Measurements from ENCODE around the gene MRPS10.

Gene MRPS10

DNA sequence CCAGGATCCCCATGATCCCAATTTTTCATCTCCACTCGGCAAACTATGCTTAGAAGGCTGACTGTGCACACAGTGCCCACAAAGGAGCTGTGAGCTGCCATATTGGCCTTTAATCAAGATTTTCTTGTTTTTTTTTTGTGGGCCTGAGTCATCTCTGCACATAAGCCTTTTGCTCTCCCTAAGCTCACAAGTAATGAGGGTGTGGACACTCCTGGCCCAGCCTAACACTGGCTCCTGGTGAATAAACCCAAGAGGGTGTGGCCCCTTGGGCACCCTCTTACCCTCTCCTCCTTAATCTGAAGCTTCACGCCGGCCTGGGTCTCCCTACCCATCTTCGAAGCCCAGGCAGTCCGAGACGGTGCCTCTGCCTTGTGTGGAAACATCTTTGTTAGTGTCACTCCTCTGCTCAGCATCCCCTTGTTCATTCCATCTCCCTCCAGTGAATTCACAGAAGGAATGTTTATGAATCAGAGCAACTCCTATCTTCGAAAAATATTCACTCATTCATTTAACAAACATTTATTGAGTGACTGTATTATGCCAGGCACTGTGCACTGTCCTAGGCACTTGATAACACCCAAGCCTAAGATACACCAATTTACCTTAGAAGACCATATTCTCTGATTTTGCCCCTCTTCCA, 22.2 kb upstream of the MRPS10 start:
- H3K27me3 ChIP-seq (replicated peaks; ENCODE audit: control insufficient read depth, insufficient read depth, low read length, poor library complexity, severe bottlenecking) = no peaks in the 10 kb centered on the region
- no peaks in the 10 kb centered on the region for H3K4me1 ChIP-seq (ENCODE audit: control insufficient read depth, insufficient read depth, low read length, poor library complexity, severe bottlenecking)
- no peak overlapping the region for H3K27ac ChIP-seq (ENCODE audit: insufficient read depth, low read length, poor library complexity, severe bottlenecking)
- peaks cover 45% of the 10 kb centered on the region for H3K36me3 ChIP-seq (ENCODE audit: control insufficient read depth, insufficient read depth, low read length)
- no peak overlapping the region for H3K4me3 ChIP-seq (ENCODE audit: insufficient read depth, low read depth, low read length, poor library complexity, severe bottlenecking)
- DNase-seq = no peak
- no peaks in the 10 kb centered on the region for H3K9me3 ChIP-seq (ENCODE audit: control insufficient read depth, low read length)

DNA sequence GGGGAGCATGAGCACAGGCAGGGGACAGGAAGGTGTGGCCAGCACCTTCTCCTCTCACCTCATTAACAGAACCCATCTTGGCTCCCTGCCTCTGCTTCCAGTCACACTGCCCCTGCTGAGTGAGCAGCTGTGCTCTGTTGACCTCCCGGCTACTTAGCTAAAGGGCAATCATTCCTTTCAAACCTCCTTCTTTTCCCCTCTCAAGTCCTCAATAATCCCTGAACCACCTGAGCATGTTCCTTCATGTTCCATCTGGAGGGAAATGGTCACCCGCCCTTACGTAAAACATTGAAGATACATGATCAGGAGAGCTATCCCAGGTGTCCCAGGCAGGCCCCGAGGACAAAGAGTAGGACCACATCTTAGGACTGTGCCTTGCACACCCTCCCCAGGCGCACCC, 21.7 kb upstream of the MRPS10 start:
- H3K27me3 ChIP-seq (replicated peaks; ENCODE audit: control insufficient read depth, insufficient read depth, low read length, poor library complexity, severe bottlenecking) = no peaks in the 10 kb centered on the region
- peaks cover 40% of the 10 kb centered on the region for H3K36me3 ChIP-seq (ENCODE audit: control insufficient read depth, insufficient read depth, low read length)
- H3K27ac ChIP-seq (ENCODE audit: insufficient read depth, low read length, poor library complexity, severe bottlenecking) = no peak overlapping the region
- no peaks in the 10 kb centered on the region for H3K9me3 ChIP-seq (ENCODE audit: control insufficient read depth, low read length)
- DNase-seq = no peak
- no peak overlapping the region for H3K4me3 ChIP-seq (ENCODE audit: insufficient read depth, low read depth, low read length, poor library complexity, severe bottlenecking)
- H3K4me1 ChIP-seq (ENCODE audit: control insufficient read depth, insufficient read depth, low read length, poor library complexity, severe bottlenecking) = no peaks in the 10 kb centered on the region

DNA sequence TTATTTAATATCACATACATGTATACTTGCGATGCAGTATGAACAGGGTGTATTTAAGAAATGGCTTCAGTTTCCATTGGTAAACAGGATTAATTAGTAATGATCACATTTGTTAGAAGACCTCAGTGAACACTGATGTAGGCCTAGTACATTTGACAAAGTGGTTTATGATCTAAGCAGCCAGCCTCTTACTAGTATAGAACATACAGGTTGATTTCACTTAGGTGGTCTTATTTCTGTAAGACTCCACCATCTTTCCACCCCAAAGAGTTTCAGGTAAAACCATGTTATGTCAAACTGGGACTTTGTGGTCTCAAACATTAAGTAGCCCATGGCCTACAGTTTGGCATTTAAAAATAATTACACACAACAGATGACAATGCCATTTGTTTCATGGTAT, 20.2 kb upstream of the MRPS10 start:
- Histone ChIP-seq H3K36me3 (ENCODE audit: control insufficient read depth, insufficient read depth, low read length) (peaks cover 39% of the 10 kb centered on the region), H3K27ac (ENCODE audit: insufficient read depth, low read length, poor library complexity, severe bottlenecking) (no peak overlapping the region), H3K27me3 (replicated peaks; ENCODE audit: control insufficient read depth, insufficient read depth, low read length, poor library complexity, severe bottlenecking) (no peaks in the 10 kb centered on the region)

DNA sequence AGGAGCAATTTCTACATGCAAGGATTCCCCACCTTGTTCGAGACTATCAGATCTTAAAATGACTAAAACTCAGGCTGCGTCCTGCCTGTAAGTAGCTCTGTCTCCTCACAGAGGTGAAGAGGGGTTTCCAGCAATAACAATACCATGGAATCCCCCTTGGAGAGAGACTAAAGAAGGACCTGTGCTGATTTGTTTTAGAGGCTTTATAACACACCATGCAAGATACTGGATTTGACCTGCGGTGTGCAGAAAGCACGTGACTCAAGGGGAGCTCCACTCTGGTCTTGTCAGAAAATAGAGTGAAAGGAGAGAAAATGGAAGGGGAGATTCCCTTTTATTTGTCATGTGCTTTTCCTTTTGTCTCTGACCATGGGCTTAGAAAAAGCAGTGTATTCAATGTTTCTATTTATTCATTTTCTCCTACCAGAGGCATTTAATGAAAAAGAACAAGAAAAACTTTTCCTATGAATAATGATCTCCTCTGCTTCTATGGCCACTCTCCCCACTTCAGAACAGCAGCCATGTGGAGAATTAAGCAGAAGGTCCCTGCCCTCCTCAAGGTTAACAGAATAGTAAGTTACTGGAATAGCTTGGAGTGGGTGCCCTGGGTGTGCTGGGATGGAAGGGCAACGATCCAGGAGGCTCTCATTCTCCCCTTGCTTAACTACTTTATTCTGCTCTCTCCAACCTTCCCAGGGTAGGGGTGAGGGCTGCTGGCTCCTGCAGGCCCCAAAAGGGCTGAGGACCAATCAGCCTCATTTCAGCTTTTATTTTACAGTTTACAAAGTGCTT, 19.2 kb upstream of the MRPS10 start:
- Histone ChIP-seq H3K27ac (ENCODE audit: insufficient read depth, low read length, poor library complexity, severe bottlenecking) (no peak overlapping the region), H3K9me3 (ENCODE audit: control insufficient read depth, low read length) (no peaks in the 10 kb centered on the region), H3K36me3 (ENCODE audit: control insufficient read depth, insufficient read depth, low read length) (peaks cover 29% of the 10 kb centered on the region), H3K4me3 (ENCODE audit: insufficient read depth, low read depth, low read length, poor library complexity, severe bottlenecking) (no peak overlapping the region), H3K27me3 (replicated peaks; ENCODE audit: control insufficient read depth, insufficient read depth, low read length, poor library complexity, severe bottlenecking) (no peaks in the 10 kb centered on the region), H3K4me1 (ENCODE audit: control insufficient read depth, insufficient read depth, low read length, poor library complexity, severe bottlenecking) (no peaks in the 10 kb centered on the region)
- DNase-seq = no peak

More for the DNA sequence above, 20.2 kb upstream of the MRPS10 start:
- DNase-seq = no peak
- Histone ChIP-seq H3K4me1 (ENCODE audit: control insufficient read depth, insufficient read depth, low read length, poor library complexity, severe bottlenecking) (no peaks in the 10 kb centered on the region), H3K9me3 (ENCODE audit: control insufficient read depth, low read length) (no peaks in the 10 kb centered on the region), H3K4me3 (ENCODE audit: insufficient read depth, low read depth, low read length, poor library complexity, severe bottlenecking) (no peak overlapping the region)

DNA sequence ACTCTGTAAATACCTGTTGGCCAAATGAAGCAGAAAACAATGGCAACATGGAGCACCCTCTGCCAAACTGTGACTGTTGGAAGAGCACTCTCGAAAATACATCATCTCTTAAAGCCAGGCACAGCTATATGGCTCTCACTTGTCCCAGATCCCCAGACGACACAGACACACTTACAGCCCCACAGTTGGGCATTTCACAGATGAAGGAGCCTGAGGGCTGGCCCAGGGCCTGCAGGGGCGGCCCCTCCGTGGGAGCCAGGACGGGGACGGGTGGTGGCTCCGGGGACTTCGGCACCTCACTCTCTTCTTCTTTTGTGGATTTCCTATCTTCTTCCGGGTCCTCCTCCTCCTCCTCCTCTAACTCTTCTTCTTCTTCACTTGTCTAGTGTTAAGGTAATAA, 18.4 kb upstream of the MRPS10 start:
- no peak overlapping the region for H3K4me3 ChIP-seq (ENCODE audit: insufficient read depth, low read depth, low read length, poor library complexity, severe bottlenecking)
- H3K27me3 ChIP-seq (replicated peaks; ENCODE audit: control insufficient read depth, insufficient read depth, low read length, poor library complexity, severe bottlenecking) = no peaks in the 10 kb centered on the region
- no peak for DNase-seq
- H3K27ac ChIP-seq (ENCODE audit: insufficient read depth, low read length, poor library complexity, severe bottlenecking) = no peak overlapping the region
- peaks cover 27% of the 10 kb centered on the region for H3K36me3 ChIP-seq (ENCODE audit: control insufficient read depth, insufficient read depth, low read length)
- no peaks in the 10 kb centered on the region for H3K9me3 ChIP-seq (ENCODE audit: control insufficient read depth, low read length)
- no peaks in the 10 kb centered on the region for H3K4me1 ChIP-seq (ENCODE audit: control insufficient read depth, insufficient read depth, low read length, poor library complexity, severe bottlenecking)

DNA sequence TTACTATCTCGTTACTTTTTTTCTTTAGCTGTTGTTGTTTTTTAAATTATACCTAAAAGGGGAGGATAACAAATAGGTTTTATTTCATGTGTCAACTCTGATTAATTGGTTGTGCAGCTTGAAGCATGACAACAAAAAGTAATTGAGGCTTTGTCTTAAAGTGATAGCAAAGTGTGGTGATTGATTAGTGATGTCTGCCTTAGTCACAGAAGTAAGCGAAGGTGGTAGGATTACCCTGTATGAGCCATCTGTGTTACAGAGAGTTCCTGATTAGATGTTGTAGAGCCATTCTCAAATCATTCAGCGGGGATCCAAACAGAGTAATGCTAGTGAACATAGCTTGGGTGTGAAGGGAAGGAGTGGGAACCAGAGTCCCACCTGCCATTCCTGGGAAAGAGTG, 14.4 kb upstream of the MRPS10 start:
- H3K4me3 ChIP-seq (ENCODE audit: insufficient read depth, low read depth, low read length, poor library complexity, severe bottlenecking) = no peak overlapping the region
- peaks cover 22% of the 10 kb centered on the region for H3K36me3 ChIP-seq (ENCODE audit: control insufficient read depth, insufficient read depth, low read length)
- no peaks in the 10 kb centered on the region for H3K9me3 ChIP-seq (ENCODE audit: control insufficient read depth, low read length)
- no peaks in the 10 kb centered on the region for H3K27me3 ChIP-seq (replicated peaks; ENCODE audit: control insufficient read depth, insufficient read depth, low read length, poor library complexity, severe bottlenecking)
- H3K4me1 ChIP-seq (ENCODE audit: control insufficient read depth, insufficient read depth, low read length, poor library complexity, severe bottlenecking) = no peaks in the 10 kb centered on the region
- DNase-seq = no peak
- H3K27ac ChIP-seq (ENCODE audit: insufficient read depth, low read length, poor library complexity, severe bottlenecking) = no peak overlapping the region

DNA sequence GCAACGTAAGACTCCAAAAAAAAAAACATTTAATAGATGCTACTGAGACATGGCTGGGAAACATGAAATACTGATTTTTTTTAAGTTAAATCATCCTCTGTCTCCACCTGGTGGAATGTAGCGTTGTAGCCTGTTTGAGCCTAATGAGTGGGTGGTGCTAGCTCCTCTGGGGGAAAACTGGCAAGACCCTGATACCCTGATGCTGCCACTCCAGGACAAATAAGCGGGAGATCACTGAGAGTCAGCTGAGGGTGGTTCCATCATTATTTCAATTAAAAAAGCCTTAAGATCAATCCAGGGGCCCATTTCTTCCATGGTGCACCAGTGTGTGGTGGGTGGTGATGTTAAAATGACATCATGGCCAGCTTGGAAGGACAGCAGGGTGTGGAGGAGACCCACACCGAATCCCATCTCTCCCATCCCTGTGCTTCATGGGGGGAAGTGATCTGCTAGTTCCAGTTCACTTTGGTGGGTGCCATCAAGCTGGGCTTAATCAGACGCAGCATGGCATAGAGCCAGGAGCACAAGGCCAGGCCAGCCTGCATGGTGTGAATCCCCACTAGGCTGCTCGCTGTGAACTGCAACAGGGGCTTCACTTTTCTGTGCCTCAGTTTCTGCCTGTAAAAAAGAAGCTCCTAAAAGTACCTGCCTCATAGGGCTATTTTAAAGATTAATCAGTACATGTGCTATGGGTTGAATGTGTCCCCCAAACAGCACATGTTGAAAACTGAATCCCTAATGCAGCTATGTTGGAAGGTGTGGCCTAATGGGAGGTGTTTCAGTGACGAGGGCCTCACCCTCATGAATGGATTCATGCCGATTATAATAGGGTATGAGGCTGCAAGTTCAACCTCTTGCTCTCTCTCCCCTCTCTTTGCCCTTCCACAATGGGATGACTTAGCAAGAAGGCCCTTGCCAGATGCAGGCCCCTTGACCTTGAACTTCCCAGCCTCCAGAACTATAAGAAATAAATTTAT, 13.0 kb upstream of the MRPS10 start:
- Histone ChIP-seq H3K9me3 (ENCODE audit: control insufficient read depth, low read length) (no peaks in the 10 kb centered on the region), H3K36me3 (ENCODE audit: control insufficient read depth, insufficient read depth, low read length) (peaks cover 18% of the 10 kb centered on the region), H3K4me1 (ENCODE audit: control insufficient read depth, insufficient read depth, low read length, poor library complexity, severe bottlenecking) (no peaks in the 10 kb centered on the region), H3K27me3 (replicated peaks; ENCODE audit: control insufficient read depth, insufficient read depth, low read length, poor library complexity, severe bottlenecking) (no peaks in the 10 kb centered on the region), H3K4me3 (ENCODE audit: insufficient read depth, low read depth, low read length, poor library complexity, severe bottlenecking) (no peak overlapping the region), H3K27ac (ENCODE audit: insufficient read depth, low read length, poor library complexity, severe bottlenecking) (no peak overlapping the region)
- no peak for DNase-seq

DNA sequence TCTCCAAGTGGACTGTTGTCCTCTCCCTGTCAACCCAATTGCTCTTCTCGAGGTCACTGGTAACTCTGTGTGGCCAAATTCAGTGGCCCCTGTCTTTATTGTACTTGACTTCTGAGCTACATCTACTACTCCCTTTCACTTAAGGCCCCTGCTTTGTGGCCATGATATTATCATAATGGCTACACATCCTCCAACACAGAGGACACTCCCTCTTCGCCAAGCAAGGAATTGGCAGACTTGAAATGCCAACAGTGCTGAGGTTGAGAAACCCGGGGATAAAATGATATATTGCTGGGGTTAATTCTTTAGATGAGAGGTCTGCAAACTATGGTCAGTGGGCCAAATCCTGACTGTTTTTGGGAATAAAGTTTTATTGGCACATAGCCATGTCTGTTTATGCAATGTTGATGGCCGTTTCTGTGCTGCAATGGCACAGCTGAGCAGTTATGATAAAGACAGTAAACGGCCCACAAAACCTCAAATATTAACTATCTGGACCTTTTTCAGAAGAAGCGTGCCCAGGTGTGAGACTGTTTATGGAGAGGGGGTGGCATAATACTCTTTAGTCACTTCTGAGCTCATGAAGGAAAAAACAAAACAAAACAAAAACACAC, 12.0 kb upstream of the MRPS10 start:
- Histone ChIP-seq H3K27ac (ENCODE audit: insufficient read depth, low read length, poor library complexity, severe bottlenecking) (no peak overlapping the region), H3K9me3 (ENCODE audit: control insufficient read depth, low read length) (no peaks in the 10 kb centered on the region), H3K4me3 (ENCODE audit: insufficient read depth, low read depth, low read length, poor library complexity, severe bottlenecking) (no peak overlapping the region), H3K4me1 (ENCODE audit: control insufficient read depth, insufficient read depth, low read length, poor library complexity, severe bottlenecking) (no peaks in the 10 kb centered on the region), H3K27me3 (replicated peaks; ENCODE audit: control insufficient read depth, insufficient read depth, low read length, poor library complexity, severe bottlenecking) (no peaks in the 10 kb centered on the region), H3K36me3 (ENCODE audit: control insufficient read depth, insufficient read depth, low read length) (peaks cover 18% of the 10 kb centered on the region)
- DNase-seq = no peak

DNA sequence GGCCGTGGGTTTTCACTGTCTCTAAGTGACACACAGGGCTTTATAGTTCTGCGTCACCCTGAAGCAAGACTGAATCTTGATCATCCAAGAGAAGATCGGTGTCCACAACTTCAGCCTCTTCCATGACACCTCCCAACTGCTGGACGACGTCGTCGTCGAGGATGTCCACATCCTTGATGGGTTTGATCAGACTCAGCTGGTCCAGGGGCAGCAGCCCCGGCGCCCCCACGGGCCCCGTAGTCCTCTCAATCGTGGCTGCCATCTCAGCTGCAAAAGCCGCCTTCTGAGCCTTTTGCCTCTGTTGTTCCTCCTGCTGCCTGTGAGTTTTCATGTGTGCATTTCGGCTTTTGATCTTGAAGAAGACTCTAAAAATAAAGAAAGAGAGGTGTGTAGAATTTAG, 10.6 kb upstream of the MRPS10 start:
- DNase-seq = no peak
- H3K27me3 ChIP-seq (replicated peaks; ENCODE audit: control insufficient read depth, insufficient read depth, low read length, poor library complexity, severe bottlenecking) = no peaks in the 10 kb centered on the region
- no peak overlapping the region for H3K27ac ChIP-seq (ENCODE audit: insufficient read depth, low read length, poor library complexity, severe bottlenecking)
- no peaks in the 10 kb centered on the region for H3K4me1 ChIP-seq (ENCODE audit: control insufficient read depth, insufficient read depth, low read length, poor library complexity, severe bottlenecking)
- H3K9me3 ChIP-seq (ENCODE audit: control insufficient read depth, low read length) = no peaks in the 10 kb centered on the region
- peaks cover 18% of the 10 kb centered on the region for H3K36me3 ChIP-seq (ENCODE audit: control insufficient read depth, insufficient read depth, low read length)
- no peak overlapping the region for H3K4me3 ChIP-seq (ENCODE audit: insufficient read depth, low read depth, low read length, poor library complexity, severe bottlenecking)

Data from effector memory CD4-positive, alpha-beta T cell (primary cell).